Thoracic aorta endothelial cell (primary cell): Measurements from ENCODE around the gene PPM1A. TPM values are rescaled to one million over a fixed set of nuclear protein-coding genes. Genes with fewer than 3 reads are reported as not detected.

Experiments
- total RNA-seq: library from RNA; depleted of rRNA; stranded (reverse); fragments of >200 nt; gene quantifications from 2 replicates; pipeline ENCODE4 v1.2.3, GENCODE V29; 2012

Gene PPM1A
- total RNA-seq = 25.9 and 28.4 TPM in 2 replicates

DNA sequence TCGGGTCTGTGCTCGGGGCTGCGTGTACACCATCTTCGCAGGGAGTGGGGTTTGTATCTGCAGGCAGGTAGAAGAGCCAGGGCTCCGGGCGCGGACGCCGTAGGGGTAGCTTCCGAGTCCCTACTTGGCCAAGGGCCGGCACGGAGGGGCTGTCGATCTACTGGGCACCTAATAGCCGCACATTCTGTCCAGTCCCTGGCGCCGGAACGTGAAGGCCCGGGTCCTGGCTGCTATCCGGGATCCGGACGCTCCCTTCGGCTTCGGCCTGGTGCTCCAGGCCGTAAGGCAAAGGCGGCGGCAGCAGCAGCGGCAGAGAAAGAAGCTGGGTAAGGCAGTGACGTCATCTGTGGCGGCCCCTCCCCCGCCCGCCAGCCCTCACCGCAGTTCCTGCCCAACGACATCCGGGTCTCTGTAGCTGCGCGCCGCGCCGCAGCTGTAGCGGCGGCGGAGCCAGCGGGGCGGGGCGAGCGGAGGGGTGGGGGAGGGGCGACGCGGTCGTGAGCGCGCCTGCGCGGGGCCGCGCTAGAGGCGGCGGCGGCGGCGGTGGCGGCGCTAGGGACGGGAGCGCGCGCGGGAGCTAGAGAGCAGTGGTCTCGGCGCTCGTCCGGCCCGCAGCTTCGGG lies at the start of gene PPM1A:
PPM1A (plus strand) TSS at position 525 of the 622 bp plus-strand sequence. CDS start 33,483 bp downstream, outside the sequence.

Other genes with a start within 250 kb of the PPM1A start
- 90.8 and 117 TPM in 2 replicates for gene PCNX4, start 157.3 kb upstream of the PPM1A start, total RNA-seq
- gene DHRS7, start 83.8 kb upstream of the PPM1A start, total RNA-seq = 38.3 and 46.9 TPM in 2 replicates
- 0.07 TPM in 1 of 2 replicates, not detected in the other for gene C14orf39, start 236.8 kb downstream of the PPM1A start, total RNA-seq